RWPE1 (cell line): ENCODE data around the gene TMEM8B.
A peak's percentile ranks its signal among the peaks of the same experiment; 100 is the strongest.

Source experiments
- CTCF ChIA-PET: fragments of 350-600 bp; sonication (Branson Sonifier 250); formaldehyde crosslinking; extraction: SDS; loops from one replicate; lab custom pipeline; 2021; lab: Yijun Ruan, JAX
- POLR2A ChIA-PET: fragments of 400-600 bp; formaldehyde crosslinking; extraction: SDS; loops from one replicate; lab custom pipeline; 2020; ENCODE audit warnings: antibody characterized with exemption; ENCODE audit not compliant: low non-redundant PET; lab: Yijun Ruan, JAX
- DNase-seq: peaks from one replicate; pipeline ENCODE4 v3.0.0; 2012; ENCODE audit warnings: low spot score
- H3K27ac ChIP-seq: fragments of 450-650 bp; 2 replicates; pipeline ENCODE4 v1.5.1; 2017
- TF ChIP-seq, protein P1 (sequence below): fragments of 450-650 bp; conservative IDR thresholded peaks from 2 replicates; pipeline ENCODE4 v1.5.1; 2017; ENCODE audit warnings: low read depth, mild to moderate bottlenecking

TMEM8B gene

DNA sequence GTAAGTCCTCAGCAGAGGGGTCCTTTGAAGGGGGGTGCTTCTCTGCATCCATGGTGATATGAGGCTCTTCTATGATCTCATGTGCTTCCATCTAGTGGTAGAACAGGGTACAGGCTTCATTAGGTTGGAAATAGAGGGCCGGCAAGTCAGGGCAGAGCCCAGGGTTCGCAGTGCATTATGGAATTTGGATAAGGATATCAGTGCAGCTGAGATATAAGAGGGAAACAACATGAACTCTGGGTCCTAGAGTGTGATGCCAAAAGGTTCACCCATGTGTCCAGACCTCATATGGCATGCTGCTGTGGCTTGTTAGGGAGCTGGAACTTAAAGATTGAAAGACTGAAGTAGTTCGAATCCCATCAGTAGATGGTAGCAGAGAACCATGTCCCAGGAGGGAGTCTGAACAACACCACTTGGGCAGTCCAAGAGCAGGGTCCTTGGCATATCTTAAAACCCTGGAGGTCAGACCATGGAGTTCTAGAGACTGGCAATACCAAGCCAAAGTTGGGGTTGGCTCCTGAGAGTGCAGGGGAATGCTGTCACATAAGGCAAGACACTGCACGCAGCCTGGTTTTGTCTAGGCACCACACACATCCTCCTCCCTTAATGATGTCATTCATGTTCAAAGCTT is 2.8 kb upstream of the TMEM8B start:
- peak; percentile 66 for DNase-seq
- peak overlapping the region; percentile 37 for H3K27ac ChIP-seq
- ChIA-PET POLR2A (no interaction called here), CTCF (interaction anchor here (0.5 to 1.9 kb wide), 7 partner anchors 12 to 1371 kb away, joined by 3 to 8 read pairs (median 3); partner anchors contain the start of gene HINT2)
- TF ChIP-seq, protein P1, sequence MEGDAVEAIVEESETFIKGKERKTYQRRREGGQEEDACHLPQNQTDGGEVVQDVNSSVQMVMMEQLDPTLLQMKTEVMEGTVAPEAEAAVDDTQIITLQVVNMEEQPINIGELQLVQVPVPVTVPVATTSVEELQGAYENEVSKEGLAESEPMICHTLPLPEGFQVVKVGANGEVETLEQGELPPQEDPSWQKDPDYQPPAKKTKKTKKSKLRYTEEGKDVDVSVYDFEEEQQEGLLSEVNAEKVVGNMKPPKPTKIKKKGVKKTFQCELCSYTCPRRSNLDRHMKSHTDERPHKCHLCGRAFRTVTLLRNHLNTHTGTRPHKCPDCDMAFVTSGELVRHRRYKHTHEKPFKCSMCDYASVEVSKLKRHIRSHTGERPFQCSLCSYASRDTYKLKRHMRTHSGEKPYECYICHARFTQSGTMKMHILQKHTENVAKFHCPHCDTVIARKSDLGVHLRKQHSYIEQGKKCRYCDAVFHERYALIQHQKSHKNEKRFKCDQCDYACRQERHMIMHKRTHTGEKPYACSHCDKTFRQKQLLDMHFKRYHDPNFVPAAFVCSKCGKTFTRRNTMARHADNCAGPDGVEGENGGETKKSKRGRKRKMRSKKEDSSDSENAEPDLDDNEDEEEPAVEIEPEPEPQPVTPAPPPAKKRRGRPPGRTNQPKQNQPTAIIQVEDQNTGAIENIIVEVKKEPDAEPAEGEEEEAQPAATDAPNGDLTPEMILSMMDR = peak; percentile 82

DNA sequence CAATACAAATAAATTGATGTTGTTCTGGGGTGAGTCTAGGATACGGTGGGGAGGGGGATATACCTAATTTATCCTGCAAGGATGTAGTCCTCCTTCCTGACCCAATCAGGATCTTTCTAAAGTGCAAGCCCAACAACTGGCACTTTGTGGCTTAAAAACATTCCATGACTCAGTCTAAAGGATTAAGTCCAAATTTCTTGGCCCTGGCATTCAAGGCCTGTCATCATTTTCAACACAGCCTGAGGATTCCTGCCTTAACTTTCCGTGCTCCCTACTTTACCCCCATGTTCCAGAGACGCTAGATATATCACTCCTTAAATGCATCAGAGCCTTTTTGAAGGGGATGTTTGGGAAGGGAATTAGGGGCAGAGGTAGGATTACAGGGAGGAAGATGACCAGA is 1.5 kb upstream of the TMEM8B start:
- no peak overlapping the region for H3K27ac ChIP-seq
- TF ChIP-seq, protein P1 = no peak
- POLR2A ChIA-PET = no interaction called here
- CTCF ChIA-PET = no interaction called here
- DNase-seq = no peak

DNA sequence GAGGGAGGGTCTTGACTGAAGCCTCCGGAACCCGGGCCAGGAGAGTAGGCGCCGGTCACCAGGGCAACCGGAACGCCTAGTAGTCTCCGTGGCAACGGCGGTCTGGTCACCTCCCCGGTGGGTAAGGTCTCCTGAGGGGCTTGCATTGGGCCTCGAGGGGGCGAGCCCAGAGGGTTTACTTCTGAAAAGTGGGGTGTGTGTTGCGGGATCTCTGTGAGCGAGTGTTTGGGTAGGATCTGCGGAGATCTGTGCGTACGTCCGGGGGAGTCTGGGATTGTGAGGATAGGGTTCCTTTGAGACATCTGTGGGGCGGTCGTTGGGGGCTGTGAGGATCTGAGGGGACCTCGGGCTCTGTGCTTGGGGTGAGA is 328 bp upstream of the TMEM8B start, which contains the start of gene FAM221B:
Gene FAM221B, minus strand, starts transcription at position 17 of the 368 bp plus-strand sequence. CDS start 2,571 bp downstream, outside the sequence.
- DNase-seq = no peak
- POLR2A ChIA-PET = interaction anchor here (0.6 kb wide), 1 partner anchor 40 kb away, joined by 4 read pairs; no protein-coding TSS in a partner anchor
- CTCF ChIA-PET = interaction anchor here (0.5 kb wide), 1 partner anchor 94 kb away, joined by 3 read pairs; no protein-coding TSS in a partner anchor
- TF ChIP-seq, protein P1 = no peak
- peak within 1 kb of the TSS; percentile 67 for H3K27ac ChIP-seq

DNA sequence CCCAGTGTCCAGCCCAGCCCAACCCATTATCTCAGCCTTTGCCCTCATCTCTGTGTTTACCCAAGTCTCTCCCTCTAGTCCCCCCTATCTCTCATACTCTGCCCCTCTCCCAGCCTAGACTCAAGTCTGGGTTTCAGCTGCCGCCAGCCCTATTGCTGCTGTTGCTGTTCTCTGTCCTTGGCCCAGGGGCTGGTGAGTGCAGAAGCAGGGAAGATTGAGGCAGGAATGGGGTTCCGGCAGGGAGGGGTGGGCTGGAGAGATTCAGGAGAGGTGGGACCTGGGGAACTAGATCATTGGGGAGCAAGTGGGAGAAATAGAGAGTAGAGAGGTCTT is 702 bp downstream of the TMEM8B start:
- TF ChIP-seq, protein P1 = no peak
- POLR2A ChIA-PET = interaction anchor here (0.6 kb wide), 1 partner anchor 95 kb away, joined by 3 read pairs; no protein-coding TSS in a partner anchor

DNA sequence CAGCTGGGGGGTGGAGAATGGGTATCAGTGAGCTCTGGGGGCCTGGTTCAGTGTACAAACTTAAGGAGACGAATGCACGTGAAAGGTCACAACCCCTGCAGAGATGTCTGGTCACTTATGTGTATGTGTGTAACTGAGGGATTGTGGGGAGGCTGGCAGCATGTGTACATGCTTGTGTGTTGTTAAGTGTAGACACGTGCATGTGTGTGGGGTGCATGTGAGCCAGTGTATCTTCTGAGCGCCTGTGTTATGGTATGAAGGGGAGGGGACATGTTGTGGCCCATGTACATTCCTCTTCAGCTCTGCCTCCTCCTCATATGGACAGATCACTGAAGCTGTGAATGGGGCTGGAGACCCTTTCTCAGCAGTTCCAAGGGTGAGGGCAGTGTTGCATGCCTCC is 2.0 kb downstream of the TMEM8B start:
- no peak overlapping the region for H3K27ac ChIP-seq
- TF ChIP-seq, protein P1 = no peak
- no peak for DNase-seq
- CTCF ChIA-PET = interaction anchor here (0.6 kb wide), 1 partner anchor 28 kb away, joined by 4 read pairs; no protein-coding TSS in a partner anchor
- POLR2A ChIA-PET = no interaction called here

More for the DNA sequence above, 702 bp downstream of the TMEM8B start:
- CTCF ChIA-PET = interaction anchor here (0.7 kb wide), 1 partner anchor 96 kb away, joined by 3 read pairs; no protein-coding TSS in a partner anchor
- DNase-seq = no peak
- peak overlapping the region; percentile 67 for H3K27ac ChIP-seq

DNA sequence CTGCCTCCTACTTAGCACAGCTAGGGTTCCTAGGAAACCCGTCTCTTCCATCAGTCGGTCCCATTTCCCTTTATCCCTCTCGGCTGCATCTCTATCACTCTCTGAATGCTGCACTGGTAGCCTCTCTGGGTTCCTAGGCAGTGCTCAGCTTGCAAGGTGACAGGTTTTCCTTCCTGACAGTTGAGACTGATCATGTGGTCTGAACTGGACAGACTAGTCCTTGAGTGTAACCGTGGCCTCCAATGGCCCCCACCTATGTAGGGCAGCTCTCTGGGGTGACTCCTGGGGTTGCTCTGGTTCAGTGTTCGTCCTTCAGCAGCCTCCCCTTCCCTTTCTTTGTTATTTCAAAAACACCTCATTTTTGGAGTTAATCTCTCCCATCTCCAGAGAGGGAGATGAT is 3.8 kb downstream of the TMEM8B start:
- peak overlapping the region; percentile 13; the same call in 1 of the 2 replicates for H3K27ac ChIP-seq
- no peak for DNase-seq
- ChIA-PET POLR2A (no interaction called here), CTCF (no interaction called here)
- TF ChIP-seq, protein P1 = no peak
